ENCODE results near the gene TMEM187. TPM values are rescaled to one million over a fixed set of nuclear protein-coding genes. Genes with fewer than 3 reads are reported as not detected.

Gene TMEM187
- total RNA-seq, 1 donor from 2014 or later, result 8.6 TPM

GRCh38 chrX:153953342-153953830, 19.2 kb upstream of the TMEM187 start:
- H3K4me1 Mint-ChIP-seq (ENCODE audit: low read depth, unreplicated experiment), result peaks cover 2% of the 10 kb centered on the region
- no peak overlapping the region for H3K4me3 ChIP-seq (ENCODE audit: insufficient read depth, low read depth, low read length)
- no peaks in the 10 kb centered on the region for H3K9me3 Mint-ChIP-seq (ENCODE audit: unreplicated experiment)
- H3K9me3 ChIP-seq (ENCODE audit: insufficient read depth, low read depth, low read length), result no peaks in the 10 kb centered on the region
- FAIRE-seq (no peak), DNase-seq (ENCODE audit: low read depth) (peak; percentile 14)
- no peak overlapping the region for H3K4me2 ChIP-seq (ENCODE audit: low read length)
- no peak overlapping the region for H3K4me3 Mint-ChIP-seq (ENCODE audit: unreplicated experiment)
- no peaks in the 10 kb centered on the region for H3K27me3 ChIP-seq (ENCODE audit: insufficient read depth, low read length)
- H3K27me3 Mint-ChIP-seq (ENCODE audit: low read depth, unreplicated experiment), result no peaks in the 10 kb centered on the region
- peaks cover 7% of the 10 kb centered on the region for H3K79me2 ChIP-seq (ENCODE audit: insufficient read depth, low read length)
- peak overlapping the region; percentile 35 for H3K9ac ChIP-seq (ENCODE audit: low read length)
- H3K36me3 ChIP-seq (ENCODE audit: insufficient read depth, low read length), result peaks cover 6% of the 10 kb centered on the region
- H2AFZ ChIP-seq (ENCODE audit: low read depth, low read length), result no peak overlapping the region
- H3K36me3 Mint-ChIP-seq (ENCODE audit: low read depth, unreplicated experiment), result peaks cover 5% of the 10 kb centered on the region
- H3K4me1 ChIP-seq (ENCODE audit: insufficient read depth, low read length), result peaks cover 4% of the 10 kb centered on the region
- peak overlapping the region; percentile 34 for H3K27ac Mint-ChIP-seq (ENCODE audit: unreplicated experiment)
- TF ChIP-seq, protein P1, sequence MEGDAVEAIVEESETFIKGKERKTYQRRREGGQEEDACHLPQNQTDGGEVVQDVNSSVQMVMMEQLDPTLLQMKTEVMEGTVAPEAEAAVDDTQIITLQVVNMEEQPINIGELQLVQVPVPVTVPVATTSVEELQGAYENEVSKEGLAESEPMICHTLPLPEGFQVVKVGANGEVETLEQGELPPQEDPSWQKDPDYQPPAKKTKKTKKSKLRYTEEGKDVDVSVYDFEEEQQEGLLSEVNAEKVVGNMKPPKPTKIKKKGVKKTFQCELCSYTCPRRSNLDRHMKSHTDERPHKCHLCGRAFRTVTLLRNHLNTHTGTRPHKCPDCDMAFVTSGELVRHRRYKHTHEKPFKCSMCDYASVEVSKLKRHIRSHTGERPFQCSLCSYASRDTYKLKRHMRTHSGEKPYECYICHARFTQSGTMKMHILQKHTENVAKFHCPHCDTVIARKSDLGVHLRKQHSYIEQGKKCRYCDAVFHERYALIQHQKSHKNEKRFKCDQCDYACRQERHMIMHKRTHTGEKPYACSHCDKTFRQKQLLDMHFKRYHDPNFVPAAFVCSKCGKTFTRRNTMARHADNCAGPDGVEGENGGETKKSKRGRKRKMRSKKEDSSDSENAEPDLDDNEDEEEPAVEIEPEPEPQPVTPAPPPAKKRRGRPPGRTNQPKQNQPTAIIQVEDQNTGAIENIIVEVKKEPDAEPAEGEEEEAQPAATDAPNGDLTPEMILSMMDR (IDR thresholded peaks at IDR 0.05; ENCODE audit: insufficient read depth, low read depth, low read length), result peak; percentile 56
- no peak for TF ChIP-seq EZH2 (IDR thresholded peaks at IDR 0.05; ENCODE audit: insufficient read depth, low read length)
- H3K27ac ChIP-seq (ENCODE audit: low read depth, low read length), result no peak overlapping the region
- no peaks in the 10 kb centered on the region for H4K20me1 ChIP-seq (ENCODE audit: insufficient read depth, low read length)

GRCh38 chrX:153953892-153954557, 18.5 kb upstream of the TMEM187 start:
- H3K4me3 Mint-ChIP-seq (ENCODE audit: unreplicated experiment), result no peak overlapping the region
- peaks cover 6% of the 10 kb centered on the region for H3K36me3 ChIP-seq (ENCODE audit: insufficient read depth, low read length)
- no peaks in the 10 kb centered on the region for H3K27me3 ChIP-seq (ENCODE audit: insufficient read depth, low read length)
- no peaks in the 10 kb centered on the region for H3K27me3 Mint-ChIP-seq (ENCODE audit: low read depth, unreplicated experiment)
- peaks cover 4% of the 10 kb centered on the region for H3K4me1 ChIP-seq (ENCODE audit: insufficient read depth, low read length)
- no peak for FAIRE-seq
- peaks cover 5% of the 10 kb centered on the region for H3K36me3 Mint-ChIP-seq (ENCODE audit: low read depth, unreplicated experiment)
- no peak overlapping the region for H3K27ac Mint-ChIP-seq (ENCODE audit: unreplicated experiment)
- no peak overlapping the region for H2AFZ ChIP-seq (ENCODE audit: low read depth, low read length)
- no peak for DNase-seq (ENCODE audit: low read depth)
- no peaks in the 10 kb centered on the region for H3K9me3 ChIP-seq (ENCODE audit: insufficient read depth, low read depth, low read length)
- TF ChIP-seq EZH2 (IDR thresholded peaks at IDR 0.05; ENCODE audit: insufficient read depth, low read length), result no peak
- TF ChIP-seq, protein P1 (IDR thresholded peaks at IDR 0.05; ENCODE audit: insufficient read depth, low read depth, low read length), result no peak
- H3K27ac ChIP-seq (ENCODE audit: low read depth, low read length), result no peak overlapping the region
- no peak overlapping the region for H3K4me2 ChIP-seq (ENCODE audit: low read length)
- no peaks in the 10 kb centered on the region for H3K9me3 Mint-ChIP-seq (ENCODE audit: unreplicated experiment)
- peaks cover 2% of the 10 kb centered on the region for H3K4me1 Mint-ChIP-seq (ENCODE audit: low read depth, unreplicated experiment)
- no peak overlapping the region for H3K9ac ChIP-seq (ENCODE audit: low read length)
- no peak overlapping the region for H3K4me3 ChIP-seq (ENCODE audit: insufficient read depth, low read depth, low read length)
- H3K79me2 ChIP-seq (ENCODE audit: insufficient read depth, low read length), result peaks cover 7% of the 10 kb centered on the region
- no peaks in the 10 kb centered on the region for H4K20me1 ChIP-seq (ENCODE audit: insufficient read depth, low read length)
